ENCODE measurements around the gene GAS6.

Gene GAS6

DNA sequence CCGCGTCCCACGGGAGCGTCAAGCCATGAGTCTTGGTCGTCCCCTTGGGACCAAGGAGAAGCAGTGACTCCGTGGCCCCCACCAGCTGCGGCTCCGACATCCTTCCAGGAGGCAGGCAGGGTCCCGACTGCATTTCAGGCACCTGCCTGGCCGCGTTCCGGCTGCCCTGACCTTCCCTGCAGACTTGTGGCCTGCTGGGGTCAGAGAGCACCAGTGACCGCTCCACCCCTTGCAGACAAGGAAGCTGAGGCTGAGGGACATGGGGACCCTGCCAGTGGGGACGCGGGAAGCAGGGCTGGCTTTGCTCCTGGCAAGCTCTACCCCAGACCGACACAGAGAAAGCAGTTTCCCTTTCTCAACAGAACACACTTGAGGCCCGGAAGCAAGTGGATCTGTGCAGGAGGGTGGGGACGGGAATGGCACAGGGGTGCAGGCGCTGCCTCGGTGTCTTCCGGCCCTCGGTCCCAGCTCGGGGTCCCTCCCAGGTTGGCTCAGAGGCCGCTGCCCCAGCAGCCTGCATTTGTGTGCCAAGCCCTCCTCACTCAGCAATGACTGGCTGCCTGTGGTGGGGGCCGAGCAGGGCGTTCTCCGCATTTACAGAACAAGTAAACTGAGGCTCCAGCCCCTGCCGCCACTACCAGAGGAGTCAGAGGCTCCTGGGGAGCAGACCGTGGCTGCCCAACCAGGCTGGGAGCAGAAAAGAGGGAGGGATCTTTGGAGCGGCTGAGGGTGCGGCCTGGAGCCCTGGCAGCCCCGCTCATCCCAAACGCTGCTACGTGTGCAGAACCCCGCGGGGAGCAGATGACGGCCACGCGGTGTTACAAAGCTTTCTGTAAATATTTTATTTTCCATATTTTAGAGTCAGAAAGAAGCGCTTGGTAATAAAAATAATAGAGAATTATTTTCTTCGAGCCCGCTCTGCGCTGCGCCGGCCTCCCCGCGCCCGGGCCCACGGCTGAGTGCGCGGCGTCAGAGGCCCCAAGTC is 43.9 kb downstream of the GAS6 start:
- no peak for DNase-seq (ENCODE audit: low read depth)

DNA sequence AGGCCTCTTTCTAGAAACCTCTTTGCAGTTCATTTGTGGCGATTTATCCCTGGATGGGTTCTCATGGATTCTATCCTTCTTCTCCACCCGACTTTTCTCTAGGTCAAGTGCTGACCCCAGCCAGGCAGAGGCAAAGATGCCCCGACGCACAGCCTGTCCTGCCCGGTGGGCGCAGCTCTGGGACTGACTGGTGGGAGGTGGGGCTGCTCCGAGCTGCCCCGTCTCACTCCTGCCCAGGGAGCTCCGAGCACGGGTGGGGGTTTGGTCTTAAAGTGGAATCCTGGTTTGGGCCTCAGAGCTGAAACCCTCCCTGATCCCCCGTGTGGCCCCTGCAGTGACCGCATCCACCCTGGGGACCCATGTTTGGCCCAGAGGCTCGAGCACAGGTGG is 44.5 kb downstream of the GAS6 start:
- DNase-seq (ENCODE audit: low read depth), result no peak

DNA sequence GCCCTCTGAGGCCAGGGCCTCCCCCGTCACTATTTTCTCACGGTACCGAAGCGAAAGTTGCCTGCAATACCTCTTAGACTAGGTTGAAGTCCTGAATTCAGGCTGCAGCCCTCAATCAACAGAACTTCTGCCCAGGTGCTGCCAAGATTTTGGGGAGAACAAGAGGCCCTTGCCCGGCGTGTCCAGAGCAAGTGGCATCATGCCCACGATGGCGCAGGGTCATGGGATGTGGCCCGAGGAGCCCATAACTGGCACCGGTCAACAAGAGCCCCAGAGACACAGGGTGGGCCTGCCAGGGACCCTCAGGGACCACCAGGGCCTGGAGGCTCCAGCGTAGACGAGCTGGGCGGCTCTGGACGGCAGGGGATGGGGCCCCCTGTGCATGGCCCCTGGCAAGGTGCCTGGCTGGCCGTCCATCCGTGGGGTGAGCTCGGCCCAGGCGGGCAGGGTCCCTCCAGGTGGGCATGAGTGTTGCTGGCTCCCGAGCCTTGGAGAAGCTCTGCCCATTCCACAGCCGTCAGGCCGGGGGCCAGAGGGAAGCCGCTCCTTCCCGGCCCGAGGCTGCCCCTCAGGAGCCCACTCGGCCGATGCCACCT is 45.1 kb downstream of the GAS6 start:
- DNase-seq (ENCODE audit: low read depth), result no peak

DNA sequence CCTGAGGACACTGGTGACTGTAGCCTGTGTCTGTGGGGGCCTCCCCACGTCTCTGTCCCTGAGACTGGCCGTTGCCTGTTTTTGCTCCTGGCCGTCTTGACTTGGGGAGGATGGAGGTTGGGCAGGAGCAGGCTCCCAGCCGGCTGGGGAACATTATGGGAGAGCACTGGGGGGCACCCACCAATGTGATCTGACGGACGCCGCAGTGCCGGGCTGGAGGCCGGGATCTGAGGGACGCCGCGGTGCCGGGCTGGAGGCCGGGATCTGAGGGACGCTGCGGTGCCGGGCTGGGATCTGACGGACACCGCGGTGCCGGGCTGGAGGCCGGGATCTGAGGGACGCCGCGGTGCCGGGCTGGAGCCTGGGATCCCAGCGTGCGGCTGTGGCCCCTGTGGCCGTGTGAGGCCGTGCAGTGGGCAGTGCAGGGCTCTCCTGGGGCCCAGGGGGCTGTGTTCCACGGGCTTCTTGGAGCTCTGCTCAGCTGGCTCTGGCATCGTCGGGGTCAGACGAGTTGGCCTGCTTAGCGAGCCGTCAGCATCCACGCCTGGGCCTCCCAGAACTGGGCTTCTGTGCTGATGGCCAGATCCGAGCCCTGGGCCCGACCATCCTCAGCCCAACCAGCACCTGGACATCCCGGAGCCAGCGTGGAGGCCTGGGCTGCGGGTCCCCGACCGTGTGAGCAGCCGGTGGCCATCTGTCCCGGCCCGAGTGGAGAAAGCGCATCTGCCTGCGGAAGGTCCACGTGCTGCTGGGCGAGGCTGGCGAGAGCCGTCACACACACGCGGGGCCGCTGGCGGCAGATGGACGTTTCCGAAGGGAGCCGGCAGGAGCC is 45.8 kb downstream of the GAS6 start:
- DNase-seq (ENCODE audit: low read depth), result no peak

DNA sequence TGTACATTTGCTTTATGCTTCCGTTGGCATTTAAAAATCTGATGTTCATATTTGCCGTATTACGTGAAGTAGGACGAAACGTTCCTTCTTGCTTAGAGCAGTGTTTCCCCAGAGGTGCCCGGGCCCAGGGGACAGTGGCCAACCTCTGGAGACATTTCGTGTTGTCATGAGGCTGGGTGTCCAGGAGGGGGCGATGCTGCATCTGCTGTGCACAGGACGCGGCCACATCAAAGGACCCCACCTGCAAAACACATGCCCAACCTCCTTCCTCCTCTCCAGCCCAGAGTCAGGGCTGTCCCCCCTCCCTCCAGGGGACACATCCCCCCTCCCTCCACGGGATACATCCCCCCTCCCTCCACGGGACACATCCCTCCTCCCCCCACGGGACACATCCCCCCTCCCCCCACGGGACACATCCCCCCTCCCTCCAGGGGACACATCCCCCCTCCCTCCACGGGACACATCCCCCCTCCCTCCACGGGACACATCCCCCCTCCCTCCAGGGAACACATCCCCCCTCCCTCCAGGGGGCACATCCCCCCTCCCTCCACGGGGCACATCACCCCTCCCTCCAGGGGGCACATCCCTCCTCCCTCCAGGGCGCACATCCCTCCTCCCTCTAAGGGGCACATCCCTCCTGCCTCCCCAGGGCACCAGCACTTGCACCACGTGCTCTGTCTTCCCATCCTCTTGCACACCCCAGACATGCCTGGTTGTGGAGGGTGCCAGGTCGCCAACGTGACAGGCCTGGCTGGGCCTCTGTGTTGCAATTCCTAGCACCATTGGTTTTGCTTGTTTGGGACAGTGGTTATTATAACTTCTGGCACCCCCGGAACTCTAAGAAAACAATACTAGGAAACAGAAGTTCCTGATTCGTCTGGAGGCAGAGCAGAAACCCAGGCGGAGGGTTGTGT is 46.7 kb downstream of the GAS6 start:
- DNase-seq (ENCODE audit: low read depth), result peak; percentile 80

DNA sequence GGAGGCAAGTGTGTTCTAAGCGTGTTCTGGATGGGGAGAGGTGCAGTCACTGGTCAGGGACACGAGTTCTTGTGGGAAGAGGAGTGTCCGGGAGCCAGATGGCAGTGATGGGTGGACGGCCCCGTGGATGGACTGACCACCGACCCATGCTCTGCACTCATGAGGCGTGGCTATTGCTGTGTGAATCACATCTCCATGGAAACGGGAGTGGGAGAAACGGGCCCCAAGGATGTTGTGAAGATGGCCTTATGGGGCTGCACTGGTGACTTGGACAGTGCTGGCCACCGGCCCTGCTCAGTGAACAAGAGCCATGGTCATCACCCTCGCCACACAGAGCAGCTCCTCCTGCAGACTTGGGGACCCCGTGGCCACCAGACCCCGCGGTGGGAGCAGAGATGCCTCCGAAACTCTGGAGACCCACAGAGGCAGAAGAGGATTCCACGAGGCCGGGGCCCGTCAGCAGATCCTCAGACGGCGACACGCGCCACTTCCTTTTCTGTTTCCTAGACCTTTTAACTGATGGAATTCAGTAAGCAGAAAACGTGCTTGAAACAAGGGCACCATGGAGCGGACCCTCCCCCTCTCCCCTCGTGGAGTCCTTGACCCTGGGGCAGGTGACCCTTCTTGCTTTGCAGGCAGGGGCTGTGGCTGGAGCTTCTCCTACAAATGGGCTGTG is 47.5 kb downstream of the GAS6 start:
- DNase-seq (ENCODE audit: low read depth), result no peak

DNA sequence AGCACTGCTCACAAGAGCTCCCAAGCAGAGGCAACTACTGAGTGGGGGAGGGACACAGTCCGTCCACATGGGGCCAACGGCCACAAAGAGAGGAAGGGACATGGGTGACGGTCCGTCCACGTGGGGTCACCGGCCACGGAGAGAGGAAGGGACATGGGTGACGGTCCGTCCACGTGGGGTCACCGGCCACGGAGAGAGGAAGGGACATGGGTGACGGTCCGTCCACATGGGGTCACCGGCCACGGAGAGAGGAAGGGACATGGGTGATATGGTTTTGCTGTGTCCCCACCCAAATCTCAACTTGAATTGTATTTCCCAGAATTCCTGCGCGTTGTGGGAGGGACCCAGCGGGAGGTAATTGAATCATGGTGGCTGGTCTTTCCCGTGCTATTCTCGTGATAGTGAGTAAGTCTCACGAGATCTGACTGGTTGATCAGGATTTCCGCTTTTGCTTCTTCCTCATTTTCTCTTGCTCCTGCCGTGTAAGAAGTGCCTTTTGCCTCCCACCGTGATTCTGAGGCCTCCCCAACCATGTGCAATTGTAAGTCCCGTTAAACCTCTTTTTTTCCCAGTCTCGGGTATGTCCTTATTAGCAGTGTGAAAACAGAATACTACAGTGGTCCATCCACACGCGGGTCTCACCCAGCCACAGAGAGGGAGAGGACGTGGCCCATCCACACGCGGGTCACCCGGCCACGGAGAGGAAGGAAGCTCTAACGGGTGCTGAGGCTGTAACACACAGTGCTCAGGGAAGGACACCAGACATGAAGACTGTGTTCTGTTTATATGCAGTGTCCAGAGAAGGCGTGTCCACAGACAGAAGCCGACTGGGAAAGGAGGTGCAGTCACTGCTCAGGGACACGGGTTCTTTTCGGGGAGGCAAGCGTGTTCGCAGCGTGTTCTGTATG is 48.5 kb downstream of the GAS6 start:
- no peak for DNase-seq (ENCODE audit: low read depth)

DNA sequence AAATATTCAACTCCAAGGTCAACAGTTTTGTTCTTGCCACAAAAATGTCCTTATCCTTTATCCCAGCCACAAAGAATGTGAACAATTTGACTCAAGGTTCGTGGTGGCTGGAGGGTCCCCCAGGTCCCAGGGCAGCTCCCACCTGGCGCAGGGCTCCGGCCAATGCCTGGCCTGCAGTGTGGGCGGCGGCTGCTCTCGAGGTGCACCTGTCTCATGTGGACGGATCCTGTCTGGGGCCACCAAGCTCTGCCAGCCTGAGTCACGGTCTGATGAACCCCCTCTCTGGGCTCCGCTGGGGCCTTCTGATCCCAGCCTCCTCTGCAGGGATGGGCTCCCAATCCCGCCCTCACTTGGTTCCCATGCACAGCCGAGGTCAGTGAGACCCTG is 49.4 kb downstream of the GAS6 start:
- no peak for DNase-seq (ENCODE audit: low read depth)

DNA sequence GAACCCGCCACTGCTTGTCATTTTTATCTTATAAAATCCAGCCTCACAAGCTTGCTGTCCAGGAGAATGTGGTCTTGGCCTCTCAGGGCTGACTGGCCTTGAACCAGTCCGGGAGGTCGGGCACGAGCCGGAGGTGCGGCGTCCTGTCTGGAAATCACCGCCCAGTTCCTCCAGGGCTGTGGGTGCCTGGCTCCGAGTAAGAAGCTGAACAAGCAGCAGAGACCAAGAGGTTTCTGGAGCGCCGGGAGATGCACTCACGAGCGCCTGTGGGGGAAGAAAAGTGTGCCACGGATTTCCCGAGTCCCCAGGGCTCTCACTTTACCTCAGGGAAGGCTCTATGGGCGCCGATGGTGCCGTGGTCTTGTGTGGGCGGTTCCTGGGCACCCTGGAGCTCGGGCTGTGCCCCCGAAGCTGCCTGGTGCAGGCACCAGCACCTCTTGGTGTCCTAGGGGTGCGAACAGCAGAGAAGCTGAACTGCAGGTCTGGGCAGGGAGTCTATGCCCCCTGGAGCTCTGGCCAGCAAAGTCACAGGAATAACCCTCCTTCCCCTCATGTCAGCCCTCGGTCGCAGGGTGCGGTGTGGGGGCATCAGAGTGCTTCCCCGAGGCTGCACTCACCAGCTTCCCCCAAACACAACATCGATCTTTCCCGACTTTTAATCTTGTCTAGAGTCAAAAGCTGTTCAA is 50.0 kb downstream of the GAS6 start:
- no peak for DNase-seq (ENCODE audit: low read depth)

DNA sequence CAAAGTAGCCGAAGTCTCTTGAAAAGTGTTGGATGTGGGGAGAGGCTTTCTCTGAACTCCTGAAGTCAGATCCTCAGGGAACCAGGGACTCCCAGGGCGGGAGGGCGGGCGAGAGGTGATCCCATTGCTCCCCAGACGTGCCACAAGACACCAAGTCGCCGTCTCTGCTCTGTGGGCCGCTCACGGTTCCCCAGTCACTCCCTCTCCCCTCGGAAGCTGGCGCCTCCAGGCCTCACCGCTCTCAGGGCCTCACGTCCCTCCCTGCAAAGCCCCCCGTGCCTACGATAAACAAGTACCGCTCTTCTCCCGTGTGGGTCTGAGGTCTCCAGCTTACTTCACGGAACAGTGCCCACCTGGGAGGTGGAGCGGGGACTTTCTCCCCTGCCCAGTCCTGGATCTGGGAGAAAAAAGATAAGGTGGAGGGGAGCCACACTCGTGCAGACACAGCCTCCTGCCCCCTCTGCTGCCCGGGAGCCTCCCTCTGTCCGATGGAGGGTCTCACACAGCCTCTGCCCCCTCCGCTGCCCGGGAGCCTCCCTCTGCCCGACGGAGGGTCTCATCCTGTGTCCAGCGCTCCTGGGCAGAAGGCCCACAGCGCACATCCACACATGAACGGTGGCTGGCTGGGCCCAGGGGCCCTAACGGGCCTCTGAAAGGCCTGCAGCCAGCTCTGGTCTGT is 50.7 kb downstream of the GAS6 start:
- no peak for DNase-seq (ENCODE audit: low read depth)

DNA sequence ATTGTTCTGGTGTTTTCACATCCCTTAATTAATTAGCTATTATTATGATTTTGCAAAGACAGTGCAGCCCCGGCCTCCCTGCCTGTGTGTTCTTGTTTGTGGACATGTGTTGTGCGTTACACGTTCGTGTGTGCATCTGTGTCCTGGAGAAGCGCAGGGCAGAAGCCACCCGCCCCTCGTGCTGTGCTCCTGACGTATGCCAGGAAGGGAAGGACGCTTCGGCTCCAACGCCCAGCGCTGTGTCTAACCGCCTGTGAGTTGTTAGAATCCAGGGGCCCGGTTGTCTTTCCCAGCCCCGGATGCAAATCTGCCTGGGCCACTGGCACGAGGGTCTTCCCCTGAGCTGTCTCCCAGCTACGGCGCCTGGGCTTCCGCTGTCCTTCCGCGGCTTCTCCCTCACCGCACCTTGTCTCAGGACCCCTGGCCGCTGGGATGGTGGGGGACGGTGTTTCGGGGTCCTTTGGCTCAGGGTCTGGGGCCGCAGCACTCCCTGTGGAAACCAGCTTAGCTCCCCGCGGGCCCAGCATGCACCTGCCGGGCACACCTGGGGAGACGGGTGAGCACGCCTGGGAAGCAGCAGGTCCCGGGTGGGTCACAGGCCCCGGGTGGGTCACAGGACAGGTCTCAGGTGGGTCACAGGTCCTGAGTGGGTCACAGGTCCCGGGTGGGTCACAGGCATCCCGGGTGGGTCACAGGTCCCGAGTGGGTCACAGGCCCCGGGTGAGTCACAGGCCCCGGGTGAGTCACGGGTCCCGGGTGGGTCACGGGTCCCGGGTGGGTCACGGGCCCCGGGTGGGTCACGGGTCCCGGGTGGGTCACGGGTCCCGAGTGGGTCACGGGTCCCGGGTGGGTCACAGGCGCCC is 51.5 kb downstream of the GAS6 start:
- no peak for DNase-seq (ENCODE audit: low read depth)

DNA sequence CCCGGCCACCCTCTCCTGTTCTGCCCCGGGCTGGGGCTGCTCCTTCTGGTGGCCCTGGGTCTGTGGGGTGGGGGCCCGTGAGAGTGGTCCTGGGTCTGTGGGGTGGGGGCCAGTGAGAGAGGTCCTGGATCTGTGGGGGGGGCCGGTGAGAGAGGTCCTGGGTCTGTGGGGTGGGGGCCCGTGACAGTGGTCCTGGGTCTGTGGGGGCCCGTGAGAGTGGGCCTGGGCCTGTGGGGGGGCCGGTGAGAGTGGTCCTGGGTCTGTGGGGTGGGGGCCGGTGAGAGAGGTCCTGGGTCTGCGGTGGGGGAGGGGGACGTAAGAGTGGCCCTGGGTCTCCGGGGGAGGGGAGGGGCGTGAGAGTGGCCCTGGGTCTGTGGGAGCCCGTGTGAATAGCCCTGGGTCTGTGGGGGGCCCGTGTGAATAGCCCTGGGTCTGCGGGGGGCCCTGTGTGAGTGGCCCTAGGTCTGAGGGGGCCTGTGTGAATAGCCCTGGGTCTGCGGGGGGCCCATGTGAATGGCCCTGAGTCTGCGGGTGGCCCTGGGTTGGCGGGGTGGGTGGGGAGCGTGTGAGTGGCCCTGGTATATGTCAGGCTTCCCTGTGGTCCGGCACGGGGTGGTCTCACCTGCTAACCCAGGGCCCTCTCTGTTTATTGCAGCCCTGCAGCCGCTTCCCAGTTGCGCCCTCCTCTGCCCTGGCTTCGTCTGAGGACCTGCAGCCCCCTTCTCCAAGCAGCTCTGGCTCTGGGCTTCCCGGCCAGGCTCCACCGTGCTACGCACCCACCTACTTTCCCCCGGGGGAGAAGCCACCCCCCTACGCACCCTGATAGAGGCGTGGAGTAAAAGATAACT is 52.6 kb downstream of the GAS6 start:
- no peak for DNase-seq (ENCODE audit: low read depth)

DNA sequence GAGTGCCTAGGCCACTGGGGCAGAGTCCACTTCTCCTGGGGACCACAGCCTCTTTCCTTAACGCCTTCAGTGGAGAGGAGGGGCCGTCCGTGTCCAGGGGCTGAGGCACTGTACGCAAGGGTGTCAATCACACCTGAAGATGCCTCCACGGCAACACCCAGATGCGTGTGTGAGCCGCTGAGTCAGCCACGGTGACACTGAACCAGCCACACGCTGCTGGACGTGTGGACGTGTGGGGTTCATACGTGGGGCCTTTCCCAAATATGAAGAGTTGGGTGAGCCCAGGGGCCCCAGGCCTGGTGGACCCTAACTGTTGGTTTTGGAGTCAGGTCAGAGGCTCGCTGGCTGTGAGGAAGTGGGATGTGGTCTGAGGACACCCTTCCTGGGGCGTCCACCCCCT is 53.2 kb downstream of the GAS6 start:
- no peak for DNase-seq (ENCODE audit: low read depth)

DNA sequence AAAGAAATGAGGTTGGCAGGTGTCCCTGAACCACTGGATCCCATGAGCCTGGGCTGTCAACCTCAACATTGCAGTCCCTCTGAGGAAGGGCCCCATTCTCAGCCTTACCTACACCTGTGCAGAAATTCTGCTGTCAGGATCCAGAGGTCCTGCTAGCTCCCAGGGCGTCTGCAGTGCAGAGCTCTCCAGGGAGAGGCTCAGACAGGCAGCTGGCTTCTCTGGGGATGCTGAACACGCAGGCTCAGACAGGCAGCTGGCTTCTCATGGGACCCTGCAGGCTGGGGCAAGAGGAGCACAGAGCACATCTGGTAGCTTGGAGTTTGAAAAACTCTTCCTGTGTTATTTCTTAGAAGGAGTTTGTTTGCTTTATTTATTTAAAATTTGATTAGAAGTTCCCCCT is 53.9 kb downstream of the GAS6 start:
- DNase-seq (ENCODE audit: low read depth), result no peak

DNA sequence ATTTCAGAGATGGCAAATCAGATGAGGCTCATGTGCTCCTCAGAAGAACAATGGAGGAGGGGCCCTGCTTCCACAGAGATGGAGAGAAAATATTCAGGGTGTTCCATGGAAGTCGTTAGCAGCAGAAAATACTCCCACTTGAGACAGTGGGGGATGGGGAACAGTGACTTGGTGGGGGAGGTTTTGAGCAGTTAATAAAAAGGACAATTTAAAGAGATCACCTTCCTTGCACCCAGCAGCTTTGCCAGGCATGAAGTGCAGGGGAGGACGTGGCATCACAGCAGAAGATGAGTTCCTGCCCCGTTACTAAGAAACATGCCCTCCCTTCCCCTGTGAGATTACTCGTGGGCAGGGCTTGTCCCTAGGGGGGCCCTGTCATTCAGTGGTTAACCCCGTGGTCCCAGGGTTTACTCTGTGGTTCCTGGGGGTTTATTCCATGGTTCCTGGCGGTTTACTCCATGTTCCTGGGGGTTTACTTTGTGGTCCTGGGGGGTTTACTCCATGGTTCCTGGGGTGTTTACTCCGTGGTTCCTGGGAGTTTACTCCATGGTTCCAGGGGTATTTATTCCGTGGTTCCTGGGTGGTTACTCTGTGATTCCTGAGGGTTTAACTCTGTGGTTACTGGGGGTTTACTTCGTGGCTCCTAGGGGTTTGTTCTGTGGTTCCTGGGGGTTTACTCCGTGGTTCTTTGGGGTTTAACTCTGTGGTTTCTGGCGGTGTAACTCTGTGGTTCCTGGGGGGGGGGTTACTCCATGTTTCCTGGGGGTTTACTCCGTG is 55.6 kb downstream of the GAS6 start:
- DNase-seq (ENCODE audit: low read depth), result no peak

DNA sequence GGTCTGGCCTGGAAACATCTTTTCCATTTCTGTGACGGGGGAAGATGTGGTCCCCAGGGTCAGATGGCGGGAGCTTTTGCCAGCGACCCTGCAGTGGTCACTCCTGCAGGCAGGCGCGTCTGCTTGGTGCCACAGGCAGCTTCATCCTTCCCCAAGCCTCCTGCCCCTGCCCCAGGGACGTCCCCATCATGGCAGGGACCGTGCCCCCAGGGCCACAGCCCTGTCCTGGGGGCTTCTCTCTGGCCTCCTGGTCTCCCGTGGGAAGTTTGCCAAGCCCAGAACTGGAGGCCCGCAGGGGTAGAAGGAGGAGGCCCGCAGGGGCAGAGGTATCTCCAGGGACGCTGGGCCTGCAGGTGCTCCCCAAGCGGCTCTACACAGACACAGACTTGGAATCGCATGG is 57.4 kb downstream of the GAS6 start:
- DNase-seq (ENCODE audit: low read depth), result no peak
